ENCODE measurements around the gene ACR. TPM values are rescaled to one million over a fixed set of nuclear protein-coding genes. Genes with fewer than 3 reads are reported as not detected.

ACR gene
- total RNA-seq, 1 donor from 2014 or later = not detected

DNA sequence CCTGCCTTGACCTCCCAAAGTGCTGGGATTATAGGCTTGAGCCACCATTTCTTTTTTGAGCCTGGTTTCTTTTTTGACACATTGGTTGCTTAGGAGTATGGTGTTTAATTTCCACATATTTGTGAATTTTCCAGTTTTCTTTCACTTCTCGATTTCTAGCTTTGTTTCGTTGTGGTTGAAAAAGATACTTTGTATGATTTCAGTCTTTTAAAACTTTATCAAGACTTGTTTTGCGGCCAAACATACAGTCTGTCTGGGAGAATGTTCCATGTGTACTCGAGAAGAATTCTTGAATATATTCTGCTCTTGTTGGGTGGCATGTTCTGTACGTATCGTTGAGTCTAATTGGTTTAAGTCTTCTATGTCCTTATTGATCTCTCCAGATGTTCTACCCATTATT, 44.5 kb upstream of the ACR start:
- H3K9me3 Mint-ChIP-seq = peaks cover 3% of the 10 kb centered on the region
- peaks cover 4% of the 10 kb centered on the region for H3K9me3 ChIP-seq (ENCODE audit: low read depth)
- H2AFZ ChIP-seq (replicated peaks) = no peak overlapping the region
- H3K4me3 Mint-ChIP-seq = no peak overlapping the region
- peaks cover 21% of the 10 kb centered on the region for H3F3A ChIP-seq (ENCODE audit: low read depth)
- H3K27ac ChIP-seq = no peak overlapping the region
- TF ChIP-seq EZH2 (IDR thresholded peaks at IDR 0.05) (no peak), EZH2phosphoT487 (IDR thresholded peaks at IDR 0.05) (no peak)
- TF ChIP-seq, protein P1, sequence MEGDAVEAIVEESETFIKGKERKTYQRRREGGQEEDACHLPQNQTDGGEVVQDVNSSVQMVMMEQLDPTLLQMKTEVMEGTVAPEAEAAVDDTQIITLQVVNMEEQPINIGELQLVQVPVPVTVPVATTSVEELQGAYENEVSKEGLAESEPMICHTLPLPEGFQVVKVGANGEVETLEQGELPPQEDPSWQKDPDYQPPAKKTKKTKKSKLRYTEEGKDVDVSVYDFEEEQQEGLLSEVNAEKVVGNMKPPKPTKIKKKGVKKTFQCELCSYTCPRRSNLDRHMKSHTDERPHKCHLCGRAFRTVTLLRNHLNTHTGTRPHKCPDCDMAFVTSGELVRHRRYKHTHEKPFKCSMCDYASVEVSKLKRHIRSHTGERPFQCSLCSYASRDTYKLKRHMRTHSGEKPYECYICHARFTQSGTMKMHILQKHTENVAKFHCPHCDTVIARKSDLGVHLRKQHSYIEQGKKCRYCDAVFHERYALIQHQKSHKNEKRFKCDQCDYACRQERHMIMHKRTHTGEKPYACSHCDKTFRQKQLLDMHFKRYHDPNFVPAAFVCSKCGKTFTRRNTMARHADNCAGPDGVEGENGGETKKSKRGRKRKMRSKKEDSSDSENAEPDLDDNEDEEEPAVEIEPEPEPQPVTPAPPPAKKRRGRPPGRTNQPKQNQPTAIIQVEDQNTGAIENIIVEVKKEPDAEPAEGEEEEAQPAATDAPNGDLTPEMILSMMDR (IDR thresholded peaks at IDR 0.05) = no peak
- H3K9ac ChIP-seq = no peak overlapping the region
- peaks cover 12% of the 10 kb centered on the region for H3K4me1 Mint-ChIP-seq
- no peaks in the 10 kb centered on the region for H3K79me2 ChIP-seq (ENCODE audit: low read depth)
- H3K27me3 Mint-ChIP-seq (ENCODE audit: insufficient read depth, low read depth) = peaks cover 3% of the 10 kb centered on the region
- H4K20me1 ChIP-seq (ENCODE audit: low read depth) = peaks cover 7% of the 10 kb centered on the region
- H3K4me2 ChIP-seq = no peak overlapping the region
- H3K4me1 ChIP-seq = peaks cover 3% of the 10 kb centered on the region
- peaks cover 16% of the 10 kb centered on the region for H3K36me3 Mint-ChIP-seq
- no peak for DNase-seq (ENCODE audit: low spot score)
- no peaks in the 10 kb centered on the region for H3K36me3 ChIP-seq
- no peak overlapping the region for H3K27ac Mint-ChIP-seq
- peaks cover 16% of the 10 kb centered on the region for H3K27me3 ChIP-seq
- H3K4me3 ChIP-seq = no peak overlapping the region

DNA sequence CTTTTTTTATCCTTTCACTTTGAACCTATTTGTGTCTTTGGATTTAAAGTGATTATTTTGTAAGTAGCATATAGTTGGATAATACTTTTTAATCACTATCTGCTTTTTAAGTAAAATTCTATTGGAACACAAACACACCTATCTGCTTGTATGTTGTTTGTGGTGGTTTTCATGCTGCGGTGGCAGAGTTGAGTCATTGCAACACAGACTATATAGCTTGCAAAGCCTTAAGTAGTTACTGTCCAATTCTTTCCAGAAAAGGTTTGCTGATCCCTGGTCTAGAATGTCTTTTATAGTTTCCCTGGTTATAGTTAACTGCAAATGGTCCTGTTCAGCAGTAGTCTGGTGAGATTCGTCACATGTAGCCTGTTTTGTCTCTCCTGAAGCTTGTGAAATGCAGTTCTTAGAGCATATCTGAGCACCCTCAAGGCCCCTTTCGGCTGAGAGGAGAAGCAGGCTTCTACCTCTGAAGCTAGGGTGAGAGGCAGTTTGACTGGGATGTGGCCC, 43.9 kb upstream of the ACR start:
- no peak overlapping the region for H3K27ac ChIP-seq
- H3K9me3 ChIP-seq (ENCODE audit: low read depth) = peaks cover 4% of the 10 kb centered on the region
- H3K27me3 ChIP-seq = peaks cover 23% of the 10 kb centered on the region
- no peak overlapping the region for H3K9ac ChIP-seq
- peaks cover 25% of the 10 kb centered on the region for H3F3A ChIP-seq (ENCODE audit: low read depth)
- peaks cover 17% of the 10 kb centered on the region for H3K4me1 Mint-ChIP-seq
- H3K27me3 Mint-ChIP-seq (ENCODE audit: insufficient read depth, low read depth) = peaks cover 3% of the 10 kb centered on the region
- no peak overlapping the region for H3K4me3 ChIP-seq
- H3K27ac Mint-ChIP-seq = no peak overlapping the region
- H3K4me1 ChIP-seq = peaks cover 3% of the 10 kb centered on the region
- TF ChIP-seq EZH2phosphoT487 (IDR thresholded peaks at IDR 0.05) (no peak), EZH2 (IDR thresholded peaks at IDR 0.05) (no peak)
- TF ChIP-seq, protein P1 (IDR thresholded peaks at IDR 0.05) = no peak
- peaks cover 14% of the 10 kb centered on the region for H4K20me1 ChIP-seq (ENCODE audit: low read depth)
- no peaks in the 10 kb centered on the region for H3K79me2 ChIP-seq (ENCODE audit: low read depth)
- peaks cover 3% of the 10 kb centered on the region for H3K9me3 Mint-ChIP-seq
- H3K36me3 Mint-ChIP-seq = peaks cover 13% of the 10 kb centered on the region
- H3K4me2 ChIP-seq = no peak overlapping the region
- H3K36me3 ChIP-seq = no peaks in the 10 kb centered on the region
- no peak for DNase-seq (ENCODE audit: low spot score)
- no peak overlapping the region for H3K4me3 Mint-ChIP-seq
- H2AFZ ChIP-seq (replicated peaks) = no peak overlapping the region

GRCh38 chr22:50694766-50695420, 43.1 kb upstream of the ACR start:
- peaks cover 7% of the 10 kb centered on the region for H3K36me3 Mint-ChIP-seq
- Histone ChIP-seq H3F3A (ENCODE audit: low read depth) (peaks cover 25% of the 10 kb centered on the region), H3K4me2 (no peak overlapping the region), H4K20me1 (ENCODE audit: low read depth) (peaks cover 19% of the 10 kb centered on the region), H3K4me3 (no peak overlapping the region), H3K9me3 (ENCODE audit: low read depth) (peaks cover 4% of the 10 kb centered on the region), H3K27ac (no peak overlapping the region), H3K79me2 (ENCODE audit: low read depth) (no peaks in the 10 kb centered on the region), H3K4me1 (peaks cover 3% of the 10 kb centered on the region), H3K27me3 (peaks cover 23% of the 10 kb centered on the region), H3K9ac (no peak overlapping the region), H2AFZ (replicated peaks) (no peak overlapping the region), H3K36me3 (no peaks in the 10 kb centered on the region)
- H3K9me3 Mint-ChIP-seq = no peaks in the 10 kb centered on the region
- H3K27ac Mint-ChIP-seq = no peak overlapping the region
- H3K4me3 Mint-ChIP-seq = no peak overlapping the region
- DNase-seq (ENCODE audit: low spot score) = no peak
- peaks cover 3% of the 10 kb centered on the region for H3K27me3 Mint-ChIP-seq (ENCODE audit: insufficient read depth, low read depth)
- H3K4me1 Mint-ChIP-seq = peaks cover 19% of the 10 kb centered on the region
- no peak for TF ChIP-seq EZH2 (IDR thresholded peaks at IDR 0.05)
- TF ChIP-seq, protein P1 (IDR thresholded peaks at IDR 0.05) = no peak
- TF ChIP-seq EZH2phosphoT487 (IDR thresholded peaks at IDR 0.05) = no peak
